MCF 10A (cell line): ENCODE measurements around the gene A4GNT. TPM values are rescaled to one million over a fixed set of nuclear protein-coding genes. Genes with fewer than 3 reads are reported as not detected.

Source experiments
- Bru-seq: library from RNA; stranded (reverse); fragments of 400-500 nt; gene quantifications from one replicate; lab custom pipeline; 2021; lab: Mats Ljungman, UMichigan
- BruChase-seq, 2 experiments: library from RNA; stranded (reverse); fragments of 400-500 nt; gene quantifications; one replicate each; lab custom pipeline; 2021; lab: Mats Ljungman, UMichigan
- BruUV-seq: library from RNA; stranded (reverse); fragments of 400-500 nt; replicated peaks from 2 replicates; lab custom pipeline; 2021; lab: Mats Ljungman, UMichigan
- CTCF ChIA-PET: fragments of 300-600 bp; sonication (Branson Sonifier 250); formaldehyde crosslinking; extraction: SDS; loops from one replicate; lab custom pipeline; 2021; ENCODE audit warnings: antibody characterized with exemption, inconsistent platforms; lab: Yijun Ruan, JAX
- POLR2A ChIA-PET: fragments of 300-600, 350-650 bp; sonication (Branson Sonifier 250); formaldehyde crosslinking; extraction: SDS; loops from one replicate; lab custom pipeline; 2020; ENCODE audit warnings: antibody characterized with exemption, inconsistent platforms; lab: Yijun Ruan, JAX
- DNase-seq: peaks from one replicate; pipeline ENCODE4 v3.0.0-alpha.2; 2018; ENCODE audit not compliant: unreplicated experiment
- H3K27ac Mint-ChIP-seq: one replicate; pipeline ENCODE4 v1.8.0; 2022; ENCODE audit warnings: mild to moderate bottlenecking, low read depth, mixed read lengths; ENCODE audit not compliant: unreplicated experiment
- H3K27me3 Mint-ChIP-seq: one replicate; pipeline ENCODE4 v1.8.0; 2022; ENCODE audit warnings: mixed read lengths; ENCODE audit not compliant: insufficient read depth, unreplicated experiment
- H3K36me3 Mint-ChIP-seq: one replicate; pipeline ENCODE4 v1.8.0; 2022; ENCODE audit warnings: mild to moderate bottlenecking, moderate library complexity, mixed read lengths; ENCODE audit not compliant: insufficient read depth, unreplicated experiment
- H3K4me1 Mint-ChIP-seq: one replicate; pipeline ENCODE4 v1.8.0; 2022; ENCODE audit warnings: mixed read lengths; ENCODE audit not compliant: insufficient read depth, unreplicated experiment
- H3K4me3 Mint-ChIP-seq: one replicate; pipeline ENCODE4 v1.8.0; 2022; ENCODE audit warnings: mild to moderate bottlenecking, moderate library complexity, mixed read lengths; ENCODE audit not compliant: unreplicated experiment
- H3K9me3 Mint-ChIP-seq: one replicate; pipeline ENCODE4 v1.8.0; 2022; ENCODE audit warnings: mixed read lengths; ENCODE audit not compliant: unreplicated experiment
- intact Hi-C: fragments of 100-400 bp; cut with micrococcal nuclease; formaldehyde crosslinking; loops from 2 replicates; pipeline ENCODE4 v1.14.1; 2022
- long read RNA-seq: library from polyadenylated mRNA; stranded (forward); transcript quantifications from one replicate; pipeline ENCODE4 v2.0.0, GENCODE V29; 2022
- total RNA-seq: library from RNA; stranded (reverse); gene quantifications from 2 replicates; pipeline ENCODE4 v1.2.3, GENCODE V29; 2022
- TF ChIP-seq, protein P1 (sequence below): fragments of 200-600 bp; IDR thresholded peaks from one replicate; pipeline ENCODE4 v1.8.0; 2022; ENCODE audit warnings: antibody characterized with exemption, mild to moderate bottlenecking; ENCODE audit not compliant: unreplicated experiment

The A4GNT gene
- total RNA-seq (not detected in 2 replicates), Bru-seq, nascent RNA (not detected), BruChase-seq, experiment 1, labeled RNA remaining after a 6-hour chase (not detected), BruChase-seq, experiment 2, labeled RNA remaining after a 2-hour chase (percentile 9 among the genes with signal in this experiment)
- long read RNA-seq = 0 reads

DNA sequence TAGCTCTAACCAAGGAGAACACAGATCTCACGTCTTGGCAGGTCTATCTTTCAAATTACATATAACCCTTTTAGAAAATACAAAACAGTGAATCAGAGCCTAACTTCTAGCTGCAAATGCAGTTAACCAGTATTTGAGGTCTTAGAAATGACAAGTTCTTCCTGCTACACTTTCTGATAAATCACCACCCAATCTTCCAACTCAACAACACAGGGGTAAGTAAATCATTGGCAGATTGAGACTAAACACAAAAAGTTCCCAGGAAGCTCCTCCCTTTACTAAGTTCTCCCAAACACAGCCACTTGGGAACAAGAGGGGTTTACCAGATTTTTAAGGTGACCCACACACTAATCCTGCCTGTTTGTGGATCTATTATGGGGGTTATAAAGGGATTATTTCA, at the start of gene A4GNT:
A4GNT (minus strand) TSS at position 152 of the 400 bp plus-strand sequence. CDS start 1,134 bp downstream, outside the sequence.
- ChIA-PET CTCF (interaction anchor here (0.6 to 1.7 kb wide), 7 partner anchors 14 to 592 kb away, joined by 3 to 6 read pairs (median 4); no protein-coding TSS in a partner anchor), POLR2A (interaction anchor here (1.4 kb wide), 1 partner anchor 12 kb away, joined by 3 read pairs; no protein-coding TSS in a partner anchor)
- no peaks in the 10 kb centered on the region for H3K36me3 Mint-ChIP-seq
- H3K4me1 Mint-ChIP-seq = no peaks in the 10 kb centered on the region
- TF ChIP-seq, protein P1, sequence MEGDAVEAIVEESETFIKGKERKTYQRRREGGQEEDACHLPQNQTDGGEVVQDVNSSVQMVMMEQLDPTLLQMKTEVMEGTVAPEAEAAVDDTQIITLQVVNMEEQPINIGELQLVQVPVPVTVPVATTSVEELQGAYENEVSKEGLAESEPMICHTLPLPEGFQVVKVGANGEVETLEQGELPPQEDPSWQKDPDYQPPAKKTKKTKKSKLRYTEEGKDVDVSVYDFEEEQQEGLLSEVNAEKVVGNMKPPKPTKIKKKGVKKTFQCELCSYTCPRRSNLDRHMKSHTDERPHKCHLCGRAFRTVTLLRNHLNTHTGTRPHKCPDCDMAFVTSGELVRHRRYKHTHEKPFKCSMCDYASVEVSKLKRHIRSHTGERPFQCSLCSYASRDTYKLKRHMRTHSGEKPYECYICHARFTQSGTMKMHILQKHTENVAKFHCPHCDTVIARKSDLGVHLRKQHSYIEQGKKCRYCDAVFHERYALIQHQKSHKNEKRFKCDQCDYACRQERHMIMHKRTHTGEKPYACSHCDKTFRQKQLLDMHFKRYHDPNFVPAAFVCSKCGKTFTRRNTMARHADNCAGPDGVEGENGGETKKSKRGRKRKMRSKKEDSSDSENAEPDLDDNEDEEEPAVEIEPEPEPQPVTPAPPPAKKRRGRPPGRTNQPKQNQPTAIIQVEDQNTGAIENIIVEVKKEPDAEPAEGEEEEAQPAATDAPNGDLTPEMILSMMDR = no peak
- no peaks in the 10 kb centered on the region for H3K27me3 Mint-ChIP-seq
- H3K9me3 Mint-ChIP-seq = no peaks in the 10 kb centered on the region
- BruUV-seq = no TSS peak
- no peak within 1 kb of the TSS for H3K27ac Mint-ChIP-seq
- DNase-seq = no peak
- intact Hi-C loops = no loop called here
- H3K4me3 Mint-ChIP-seq = no peak within 1 kb of the TSS

GRCh38 chr3:138180375-138181029, 48.3 kb upstream of the A4GNT start:
- intact Hi-C loops = loop anchor here (1.0 to 10.0 kb wide), 4 partner anchors 90 to 742 kb away; partner anchors contain the start of genes CEP70 and NME9
- Mint-ChIP-seq H3K27ac (no peak overlapping the region), H3K9me3 (no peaks in the 10 kb centered on the region), H3K4me1 (no peaks in the 10 kb centered on the region), H3K36me3 (no peaks in the 10 kb centered on the region), H3K27me3 (peaks cover 11% of the 10 kb centered on the region), H3K4me3 (no peak overlapping the region)
- peak; percentile 61 for DNase-seq
- ChIA-PET POLR2A (interaction anchor here (0.7 kb wide), 1 partner anchor 10 kb away, joined by 3 read pairs; no protein-coding TSS in a partner anchor), CTCF (interaction anchor here (0.6 to 1.6 kb wide), 15 partner anchors 9 to 741 kb away, joined by 3 to 6 read pairs (median 3); no protein-coding TSS in a partner anchor)
- no TSS peak for BruUV-seq
- TF ChIP-seq, protein P1 = peak; percentile 48

GRCh38 chr3:138174421-138175131, 42.4 kb upstream of the A4GNT start, which contains the start of gene DBR1:
Gene DBR1, minus strand, starts transcription at chr3:138174921. Its CDS starts 126 bp downstream, at chr3:138174795.
- TF ChIP-seq, protein P1 = no peak
- intact Hi-C loops = loop anchor here (1.0 kb wide), 1 partner anchor 106 kb away; no protein-coding TSS in a partner anchor

More at GRCh38 chr3:138174421-138175131, 42.4 kb upstream of the A4GNT start, which contains the start of gene DBR1:
- Mint-ChIP-seq H3K27me3 (peaks cover 11% of the 10 kb centered on the region), H3K27ac (peak within 1 kb of the TSS; percentile 93), H3K9me3 (no peaks in the 10 kb centered on the region), H3K36me3 (peaks cover 21% of the 10 kb centered on the region), H3K4me1 (peaks cover 12% of the 10 kb centered on the region), H3K4me3 (peak within 1 kb of the TSS; percentile 89)
- ChIA-PET POLR2A (interaction anchor here (0.6 to 5.3 kb wide), 17 partner anchors 8 to 1225 kb away, joined by 3 to 81 read pairs (median 4); partner anchors contain the start of genes ARMC8, DZIP1L and MRAS), CTCF (interaction anchor here (0.6 to 2.4 kb wide), 10 partner anchors 12 to 749 kb away, joined by 3 to 7 read pairs (median 3); partner anchors contain the start of gene DZIP1L)
- TSS peak; percentile 80 for BruUV-seq
- DNase-seq = peak; percentile 90
